Smooth muscle cell (in vitro differentiated cells): ENCODE measurements around the gene CDT1. TPM values are rescaled to one million over a fixed set of nuclear protein-coding genes. Genes with fewer than 3 reads are reported as not detected.

ENCODE experiments used
- DNase-seq: peaks from one replicate; lab custom pipeline; 2025; ENCODE audit not compliant: unreplicated experiment; lab: John Stamatoyannopoulos, UW
- H2AFZ ChIP-seq: fragments of 200-600 bp; sonication (generic); 2 replicates; pipeline ENCODE4 v1.6.0; 2016; ENCODE audit warnings: antibody characterized with exemption, low read depth, mild to moderate bottlenecking
- H3F3A ChIP-seq: fragments of 200-600 bp; sonication (generic); 2 replicates; pipeline ENCODE4 v1.6.0; 2017; ENCODE audit warnings: antibody characterized with exemption, low read depth
- H3K27ac ChIP-seq: fragments of 200-600 bp; sonication (generic); 2 replicates; pipeline ENCODE4 v1.5.1; 2016; ENCODE audit warnings: low read depth, mild to moderate bottlenecking
- H3K27me3 ChIP-seq: fragments of 200-600 bp; sonication (generic); 2 replicates; pipeline ENCODE4 v1.6.1; 2016; ENCODE audit warnings: low read depth, mild to moderate bottlenecking
- H3K36me3 ChIP-seq: fragments of 200-600 bp; sonication (generic); 2 replicates; pipeline ENCODE4 v1.5.1; 2016; ENCODE audit warnings: low read depth
- H3K4me1 ChIP-seq: fragments of 200-600 bp; sonication (generic); 2 replicates; pipeline ENCODE4 v1.5.1; 2016; ENCODE audit warnings: low read depth
- H3K4me2 ChIP-seq: fragments of 200-600 bp; sonication (generic); 2 replicates; pipeline ENCODE4 v1.6.0; 2016; ENCODE audit warnings: mild to moderate bottlenecking
- H3K4me3 ChIP-seq: fragments of 200-600 bp; sonication (generic); 2 replicates; pipeline ENCODE4 v1.5.1; 2016; ENCODE audit warnings: mild to moderate bottlenecking
- H3K79me2 ChIP-seq: fragments of 200-600 bp; sonication (generic); 2 replicates; pipeline ENCODE4 v1.6.0; 2016; ENCODE audit warnings: low read depth, mild to moderate bottlenecking
- H3K9ac ChIP-seq: fragments of 200-600 bp; sonication (generic); 2 replicates; pipeline ENCODE4 v1.6.0; 2016; ENCODE audit warnings: low read depth
- H3K9me3 ChIP-seq: fragments of 200-600 bp; sonication (generic); replicated peaks from 2 replicates; pipeline ENCODE4 v1.5.1; 2016; ENCODE audit warnings: low read depth
- H4K20me1 ChIP-seq: fragments of 200-600 bp; sonication (generic); 2 replicates; pipeline ENCODE4 v1.6.0; 2016; ENCODE audit warnings: low read depth
- CTCF ChIP-seq: fragments of 200-600 bp; sonication (generic); IDR thresholded peaks from 2 replicates; pipeline ENCODE4 v1.5.1; 2017; ENCODE audit warnings: borderline replicate concordance, mild to moderate bottlenecking, antibody characterized with exemption; ENCODE audit not compliant: insufficient read depth, poor library complexity, severe bottlenecking
- WGBS: methylation state at CpG from one replicate; pipeline ENCODE4 v1.1.7; 2016; ENCODE audit warnings: low lambda C conversion rate; 5-methylcytosine and 5-hydroxymethylcytosine counted together
- polyA plus RNA-seq: library from polyadenylated mRNA; unstranded; fragments of >200 nt; fragmentation: Nextera tagmentation; extraction: Ambion mirVana; gene quantifications from 2 replicates; pipeline ENCODE4 v1.2.1, GENCODE V29; 2016
- total RNA-seq: library from RNA; depleted of rRNA; stranded (reverse); fragments of >200 nt; gene quantifications from 2 replicates; pipeline ENCODE4 v1.2.3, GENCODE V29; 2014

CDT1 gene
- total and polyA plus RNA-seq, 2 experiments from 2014 or later = 5.3 to 13.3 TPM

- Histone ChIP-seq H3K9me3 (no peaks in the 10 kb centered on the region), H3K27ac (no peak overlapping the region), H2AFZ (no peak overlapping the region), H3K4me3 (no peak overlapping the region), H3K4me1 (no peaks in the 10 kb centered on the region), H3K4me2 (no peak overlapping the region), H3F3A (peaks cover 2% of the 10 kb centered on the region), H4K20me1 (no peaks in the 10 kb centered on the region), H3K27me3 (no peaks in the 10 kb centered on the region), H3K36me3 (no peaks in the 10 kb centered on the region), H3K9ac (no peak overlapping the region), H3K79me2 (no peaks in the 10 kb centered on the region)
- no peak for TF ChIP-seq CTCF
- no peak for DNase-seq
Measured at GRCh38 chr16:88798772-88799455, 4.7 kb upstream of the CDT1 start.

- Histone ChIP-seq H3K79me2 (no peaks in the 10 kb centered on the region), H3K4me2 (no peak overlapping the region), H3K4me1 (peaks cover 8% of the 10 kb centered on the region), H2AFZ (no peak overlapping the region), H4K20me1 (no peaks in the 10 kb centered on the region), H3K9me3 (no peaks in the 10 kb centered on the region), H3K9ac (no peak overlapping the region), H3K4me3 (no peak overlapping the region), H3K27me3 (no peaks in the 10 kb centered on the region), H3F3A (peaks cover 2% of the 10 kb centered on the region), H3K27ac (no peak overlapping the region), H3K36me3 (no peaks in the 10 kb centered on the region)
- WGBS = 93% methylated on average over 16 of the region's 17 CpGs
- no peak for TF ChIP-seq CTCF
- no peak for DNase-seq
Measured at GRCh38 chr16:88799569-88800276, 3.9 kb upstream of the CDT1 start.

- Histone ChIP-seq H3K9me3 (no peaks in the 10 kb centered on the region), H3F3A (peaks cover 2% of the 10 kb centered on the region)
- WGBS = 98% methylated on average over 6 of the region's 6 CpGs
Measured at GRCh38 chr16:88800277-88800592, 3.4 kb upstream of the CDT1 start.

More at GRCh38 chr16:88800277-88800592, 3.4 kb upstream of the CDT1 start:
- Histone ChIP-seq H3K27ac (no peak overlapping the region), H3K27me3 (no peaks in the 10 kb centered on the region), H4K20me1 (no peaks in the 10 kb centered on the region), H3K9ac (no peak overlapping the region), H2AFZ (no peak overlapping the region), H3K36me3 (no peaks in the 10 kb centered on the region), H3K4me1 (peaks cover 10% of the 10 kb centered on the region), H3K4me2 (no peak overlapping the region), H3K4me3 (no peak overlapping the region), H3K79me2 (no peaks in the 10 kb centered on the region)
- no peak for DNase-seq
- no peak for TF ChIP-seq CTCF
